HG02884 (cell line): ENCODE data around the gene SETDB2.
A peak's percentile ranks its signal among the peaks of the same experiment; 100 is the strongest.

ENCODE experiments used
- ATAC-seq: cut with Tn5 transposase; IDR thresholded peaks from one replicate; pipeline ENCODE4 v1.9.1; 2021; ENCODE audit warnings: mild to moderate bottlenecking, moderate library complexity; ENCODE audit not compliant: unreplicated experiment

SETDB2 gene

DNA sequence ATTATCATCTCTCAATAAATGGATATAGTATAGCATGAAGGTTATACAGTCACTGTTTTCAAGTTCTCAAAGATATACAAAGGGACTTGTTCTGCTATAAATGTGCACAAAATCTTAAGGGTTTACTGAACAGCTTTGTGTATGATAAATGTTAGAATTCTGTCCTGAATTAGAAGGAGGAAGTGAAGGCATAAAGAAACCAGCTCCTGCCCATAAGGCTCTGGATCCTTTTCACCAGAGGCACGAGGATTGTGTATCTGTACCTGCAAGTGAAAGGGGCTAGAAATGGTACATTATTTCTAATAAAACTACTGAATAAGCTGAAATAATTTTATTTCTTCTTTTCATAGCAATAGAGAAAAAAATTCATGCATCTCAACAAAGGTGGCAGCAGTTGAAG, 84.1 kb downstream of the SETDB2 start:
- no peak for ATAC-seq

- peak; percentile 54 for ATAC-seq
These were observed 86.4 kb downstream of the SETDB2 start for GRCh38 chr13:49530457-49530856.

DNA sequence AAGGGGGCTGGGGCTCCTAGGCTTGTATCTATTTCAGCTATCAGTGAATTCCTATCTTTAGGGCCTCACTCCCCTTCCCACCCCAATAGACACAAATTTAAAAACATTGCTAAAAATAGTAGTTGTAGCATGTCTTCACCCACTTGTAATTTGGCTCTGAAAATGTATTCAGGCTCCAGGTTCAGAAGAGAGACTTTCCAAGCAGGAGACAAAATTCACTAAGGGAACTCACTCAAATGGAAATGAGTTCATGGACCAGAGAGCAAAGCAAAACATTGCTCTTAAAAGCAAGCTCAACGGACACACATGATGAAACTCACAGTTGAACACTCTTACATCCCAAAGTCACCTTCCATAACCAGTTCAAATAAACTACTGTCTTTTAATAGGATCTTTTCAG, 88.5 kb downstream of the SETDB2 start:
- ATAC-seq = no peak

GRCh38 chr13:49533011-49533410, 88.9 kb downstream of the SETDB2 start:
- ATAC-seq = no peak

GRCh38 chr13:49533591-49534269, 89.7 kb downstream of the SETDB2 start:
- ATAC-seq = no peak

- no peak for ATAC-seq
These were observed 92.2 kb downstream of the SETDB2 start for GRCh38 chr13:49536144-49536873.

DNA sequence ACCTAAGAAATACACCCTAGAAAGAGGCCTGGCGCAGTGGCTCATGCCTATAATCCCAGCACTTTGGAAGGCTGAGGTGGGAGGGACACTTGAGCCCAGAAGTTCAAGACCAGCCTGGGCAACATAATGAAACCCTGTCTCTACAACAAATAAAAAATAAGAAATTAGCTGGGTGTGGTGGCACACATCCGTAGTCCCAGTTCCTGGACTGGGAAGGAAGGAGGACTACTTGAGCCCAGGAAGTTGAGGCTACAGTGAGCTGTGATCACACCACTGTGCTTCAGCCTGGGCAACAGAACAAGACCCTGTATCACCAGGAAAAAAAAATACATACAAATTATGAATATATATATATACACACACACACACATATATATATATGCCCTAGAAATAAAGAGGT, 94.3 kb downstream of the SETDB2 start:
- no peak for ATAC-seq

DNA sequence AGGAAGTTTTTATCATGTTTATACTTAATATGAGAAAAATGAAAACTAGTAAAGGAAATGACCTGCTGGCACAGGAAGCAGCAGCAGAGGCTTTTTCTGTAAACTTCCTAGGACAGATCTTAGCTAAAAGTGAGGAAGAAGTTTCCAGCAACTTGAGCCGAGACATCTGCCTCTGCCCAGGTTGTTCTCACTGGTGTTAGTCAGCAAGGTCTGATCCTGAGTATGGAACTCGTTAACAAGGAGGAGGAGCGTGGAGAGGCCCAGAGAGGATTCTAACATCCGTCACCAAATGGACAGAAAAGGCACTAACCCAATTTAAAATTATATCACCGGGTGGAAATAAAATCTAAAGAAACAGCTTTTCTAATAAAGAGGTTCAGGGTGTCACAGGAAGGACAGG, 95.2 kb downstream of the SETDB2 start:
- ATAC-seq = no peak

DNA sequence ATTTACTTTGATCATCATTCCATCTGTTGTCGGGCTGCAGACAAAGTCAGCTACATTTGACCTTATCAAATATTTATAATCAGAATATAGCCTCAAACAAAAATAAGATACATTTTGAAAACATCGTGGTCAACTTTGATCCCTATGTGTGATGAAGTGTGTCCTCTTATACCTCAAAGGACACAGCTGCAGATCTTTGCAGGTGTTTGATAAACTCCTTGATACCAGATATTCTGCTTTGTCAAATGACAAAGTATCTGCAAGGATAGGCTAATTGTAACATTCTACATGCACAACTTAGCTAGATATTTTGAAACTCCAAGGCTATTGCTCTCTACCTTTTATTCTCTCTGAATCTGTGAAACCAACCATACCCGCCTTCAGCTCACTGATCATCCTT, 95.7 kb downstream of the SETDB2 start:
- no peak for ATAC-seq

DNA sequence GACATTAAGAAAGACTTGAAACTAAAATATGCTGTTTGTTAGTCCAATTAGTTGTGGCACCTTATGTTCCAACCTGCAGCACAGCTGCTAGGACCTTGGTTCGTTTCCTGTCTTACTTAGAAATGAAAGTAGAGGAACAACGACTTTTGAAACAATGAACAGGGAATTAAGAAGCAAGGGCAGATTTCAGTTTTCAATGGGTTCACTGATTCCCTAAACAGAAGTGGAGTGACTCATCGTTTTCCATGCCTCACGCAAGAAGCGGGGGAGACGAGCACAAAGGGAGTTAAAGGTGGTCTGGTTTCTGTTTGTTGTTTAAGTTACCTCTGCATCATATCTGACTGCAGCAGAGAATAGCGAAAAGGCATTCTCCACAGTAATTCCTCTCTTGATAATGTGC, 96.5 kb downstream of the SETDB2 start:
- ATAC-seq = no peak

GRCh38 chr13:49543656-49544055, 99.6 kb downstream of the SETDB2 start:
- ATAC-seq = no peak
